ENCODE data around the gene CENPV. TPM values are rescaled to one million over a fixed set of nuclear protein-coding genes. Genes with fewer than 3 reads are reported as not detected.
"Not testable (repeated sequence)": the region's sequence is repeated elsewhere in the genome, so short reads cannot be mapped to it uniquely, and the experiment has no call there.

CENPV gene
- total RNA-seq: 24.0 and 25.7 TPM in 2 replicates

GRCh38 chr17:16353317-16354174 is at the start of gene CENPV:
CENPV (minus strand) TSS chr17:16353469; CDS start chr17:16353436, 33 bp downstream.
- intact Hi-C loops (cut with micrococcal nuclease): loop anchor here (1.0 kb wide), 4 partner anchors 28 to 138 kb away; partner anchors contain the start of genes NCOR1 and UBB
- no peaks in the 10 kb centered on the region for H3K9me3 Mint-ChIP-seq
- CTCF ChIA-PET: interaction anchor here (0.8 to 4.6 kb wide), 6 partner anchors 10 to 168 kb away, joined by 3 to 36 read pairs (median 8); partner anchors contain the start of gene PIGL
- POLR2A ChIA-PET: interaction anchor here (0.6 to 2.8 kb wide), 11 partner anchors 10 to 182 kb away, joined by 3 to 21 read pairs (median 6); partner anchors contain the start of genes NCOR1, PIGL, TRPV2 and UBB
- TF ChIP-seq CTCF (IDR thresholded peaks at IDR 0.05): no peak
- peaks cover 8% of the 10 kb centered on the region for H3K36me3 Mint-ChIP-seq (ENCODE audit: low read depth)
- H3K4me1 Mint-ChIP-seq: peaks cover 18% of the 10 kb centered on the region
- peak within 1 kb of the TSS; percentile 90 for H3K4me3 Mint-ChIP-seq
- peak; percentile 82 for ATAC-seq (ENCODE audit: low read depth)
- peak within 1 kb of the TSS; percentile 71 for H3K27ac Mint-ChIP-seq
- H3K27me3 Mint-ChIP-seq: no peaks in the 10 kb centered on the region
- peak; percentile 73 for DNase-seq

GRCh38 chr17:16398270-16399267 is 45.3 kb upstream of the CENPV start:
- H3K4me3 Mint-ChIP-seq: peak overlapping the region; percentile 47
- intact Hi-C loops (cut with micrococcal nuclease): loop anchor here (1.0 kb wide), 1 partner anchor 10 kb away; no protein-coding TSS in a partner anchor
- peak overlapping the region; percentile 73 for H3K27ac Mint-ChIP-seq
- DNase-seq (no peak), ATAC-seq (ENCODE audit: low read depth) (peak; percentile 98)
- POLR2A ChIA-PET: interaction anchor here (1.4 to 2.1 kb wide), 4 partner anchors 10 to 40 kb away, joined by 3 to 6 read pairs (median 6); partner anchors contain the start of genes TRPV2 and UBB
- H3K36me3 Mint-ChIP-seq (ENCODE audit: low read depth): no peaks in the 10 kb centered on the region
- H3K27me3 Mint-ChIP-seq: no peaks in the 10 kb centered on the region
- CTCF ChIA-PET: no interaction called here
- peaks cover 13% of the 10 kb centered on the region for H3K4me1 Mint-ChIP-seq
- TF ChIP-seq CTCF (IDR thresholded peaks at IDR 0.05): no peak
- H3K9me3 Mint-ChIP-seq: no peaks in the 10 kb centered on the region

- H3K27ac Mint-ChIP-seq, POLR2A ChIA-PET: not testable (repeated sequence)
These were observed 43.4 kb upstream of the CENPV start for GRCh38 chr17:16396693-16397092.

GRCh38 chr17:16395887-16396286 is 42.6 kb upstream of the CENPV start:
- H3K9me3 Mint-ChIP-seq; intact Hi-C loops (cut with micrococcal nuclease); H3K27me3 Mint-ChIP-seq; H3K27ac Mint-ChIP-seq; DNase-seq; CTCF ChIA-PET; H3K4me3 Mint-ChIP-seq; H3K36me3 Mint-ChIP-seq (ENCODE audit: low read depth); ATAC-seq (ENCODE audit: low read depth): not testable (repeated sequence)
- POLR2A ChIA-PET: interaction anchor here (0.6 kb wide), 1 partner anchor 11 kb away, joined by 3 read pairs; no protein-coding TSS in a partner anchor
- peaks cover 13% of the 10 kb centered on the region for H3K4me1 Mint-ChIP-seq

More at GRCh38 chr17:16396693-16397092, 43.4 kb upstream of the CENPV start:
- DNase-seq; H3K9me3 Mint-ChIP-seq; H3K4me3 Mint-ChIP-seq; ATAC-seq (ENCODE audit: low read depth); H3K36me3 Mint-ChIP-seq (ENCODE audit: low read depth); intact Hi-C loops (cut with micrococcal nuclease); CTCF ChIA-PET; H3K27me3 Mint-ChIP-seq: not testable (repeated sequence)
- H3K4me1 Mint-ChIP-seq: peaks cover 13% of the 10 kb centered on the region

GRCh38 chr17:16392491-16392890 is 39.2 kb upstream of the CENPV start:
- ATAC-seq (ENCODE audit: low read depth); H3K4me3 Mint-ChIP-seq; H3K9me3 Mint-ChIP-seq; CTCF ChIA-PET; H3K27ac Mint-ChIP-seq; H3K36me3 Mint-ChIP-seq (ENCODE audit: low read depth); intact Hi-C loops (cut with micrococcal nuclease); H3K27me3 Mint-ChIP-seq; DNase-seq; H3K4me1 Mint-ChIP-seq: not testable (repeated sequence)
- POLR2A ChIA-PET: interaction anchor here (0.8 kb wide), 1 partner anchor 11 kb away, joined by 3 read pairs; no protein-coding TSS in a partner anchor

- TF ChIP-seq CTCF (IDR thresholded peaks at IDR 0.05): no peak
- H3K27ac Mint-ChIP-seq: no peak overlapping the region
- H3K36me3 Mint-ChIP-seq (ENCODE audit: low read depth): no peaks in the 10 kb centered on the region
- H3K4me1 Mint-ChIP-seq: peaks cover 8% of the 10 kb centered on the region
- H3K27me3 Mint-ChIP-seq: no peaks in the 10 kb centered on the region
- intact Hi-C loops (cut with micrococcal nuclease): no loop called here
- H3K9me3 Mint-ChIP-seq: no peaks in the 10 kb centered on the region
- ATAC-seq (ENCODE audit: low read depth) (no peak), DNase-seq (no peak)
- no peak overlapping the region for H3K4me3 Mint-ChIP-seq
- POLR2A ChIA-PET: no interaction called here
- CTCF ChIA-PET: no interaction called here
These were observed 38.2 kb upstream of the CENPV start for GRCh38 chr17:16391451-16391850.

GRCh38 chr17:16386126-16386507 is 32.8 kb upstream of the CENPV start:
- CTCF ChIA-PET: interaction anchor here (0.6 to 4.1 kb wide), 5 partner anchors 22 to 135 kb away, joined by 3 to 29 read pairs (median 7); partner anchors contain the start of gene TRPV2
- intact Hi-C loops (cut with micrococcal nuclease): loop anchor here (1.0 to 10.0 kb wide), 5 partner anchors 29 to 599 kb away; partner anchors contain the start of gene TRPV2
- peak overlapping the region; percentile 84 for H3K4me3 Mint-ChIP-seq
- peaks cover 34% of the 10 kb centered on the region for H3K36me3 Mint-ChIP-seq (ENCODE audit: low read depth)
- not testable (repeated sequence) for DNase-seq; H3K9me3 Mint-ChIP-seq; ATAC-seq (ENCODE audit: low read depth); H3K27me3 Mint-ChIP-seq
- POLR2A ChIA-PET: interaction anchor here (0.6 to 2.2 kb wide), 5 partner anchors 22 to 95 kb away, joined by 3 to 9 read pairs (median 4); partner anchors contain the start of gene TRPV2
- peaks cover 51% of the 10 kb centered on the region for H3K4me1 Mint-ChIP-seq
- H3K27ac Mint-ChIP-seq: peak overlapping the region; percentile 41
